Panc1 (cell line): ENCODE data around the gene PPM1F. TPM values are rescaled to one million over a fixed set of nuclear protein-coding genes. Genes with fewer than 3 reads are reported as not detected.

Experiments
- ATAC-seq: fragments of 200-7000 bp; cut with Tn5 transposase; 2 replicates; pipeline ENCODE4 v1.9.1; 2020; ENCODE audit warnings: mild to moderate bottlenecking, moderate library complexity
- BruUV-seq: library from RNA; stranded (reverse); fragments of 400-500 nt; replicated peaks from 2 replicates; lab custom pipeline; 2021; lab: Mats Ljungman, UMichigan
- CTCF ChIA-PET: fragments of 300-600 bp; sonication (Branson Sonifier 250); formaldehyde crosslinking; loops from one replicate; lab custom pipeline; 2022; ENCODE audit warnings: antibody characterized with exemption; lab: Charles Lee
- POLR2A ChIA-PET: fragments of 300-600 bp; sonication (Branson Sonifier 250); formaldehyde crosslinking; loops from one replicate; lab custom pipeline; 2022; ENCODE audit warnings: antibody characterized with exemption; lab: Charles Lee
- DNase-seq: peaks from one replicate; pipeline ENCODE4 v3.0.0-alpha.2; 2010; ENCODE audit warnings: low read depth, low spot score
- H3K27ac ChIP-seq: 2 replicates; pipeline ENCODE4 v1.5.1; 2011; ENCODE audit warnings: mild to moderate bottlenecking, low read length, inconsistent platforms
- H3K27me3 ChIP-seq: fragments of 200-500 bp; sonication (Bioruptor generic); 2 replicates; pipeline ENCODE4 v1.6.0; 2014; ENCODE audit warnings: low read length, inconsistent platforms; ENCODE audit not compliant: control insufficient read depth, insufficient read depth
- H3K36me3 ChIP-seq: fragments of 200-500 bp; sonication (Bioruptor generic); 2 replicates; pipeline ENCODE4 v1.5.1; 2014; ENCODE audit warnings: inconsistent platforms, mild to moderate bottlenecking, low read length, moderate library complexity; ENCODE audit not compliant: control insufficient read depth, insufficient read depth
- H3K4me1 ChIP-seq: 2 replicates; pipeline ENCODE4 v1.5.1; 2011; ENCODE audit warnings: inconsistent platforms, mild to moderate bottlenecking, low read length, moderate library complexity; ENCODE audit not compliant: control insufficient read depth, insufficient read depth
- H3K4me3 ChIP-seq, 2 experiments: 2 replicates each; pipeline ENCODE4 v1.5.1; 2011 to 2012; ENCODE audit warnings: low read depth in 2 of 2, low read length in 2 of 2, mild to moderate bottlenecking in 2 of 2, inconsistent platforms in 1 of 2, moderate library complexity in 1 of 2
- H3K9me3 ChIP-seq: fragments of 200-500 bp; sonication (Bioruptor generic); 2 replicates; pipeline ENCODE4 v1.5.1; 2014; ENCODE audit warnings: low read depth, mild to moderate bottlenecking, inconsistent platforms, low read length, moderate library complexity; ENCODE audit not compliant: control insufficient read depth, insufficient read depth
- POLR2AphosphoS5 ChIP-seq: IDR thresholded peaks from 2 replicates; pipeline ENCODE4 v1.6.1; 2012; ENCODE audit warnings: mild to moderate bottlenecking, low read depth, low read length, moderate library complexity
- SIN3A ChIP-seq: IDR thresholded peaks from 2 replicates; pipeline ENCODE4 v1.6.1; 2012; ENCODE audit warnings: low read depth, mild to moderate bottlenecking, low read length, moderate library complexity, borderline replicate concordance; ENCODE audit not compliant: insufficient read depth
- TCF7L2 ChIP-seq: IDR thresholded peaks from 2 replicates; pipeline ENCODE4 v1.6.1; 2011; ENCODE audit warnings: mild to moderate bottlenecking, low read depth, low read length, inconsistent platforms
- in situ Hi-C: cut with HindIII; loops from 2 replicates; pipeline ENCODE4 v1.10.0; 2016; ENCODE audit warnings: low sequenced_read_pairs, low pct_unique_long_range_greater_than_20kb
- intact Hi-C: fragments of 100-400 bp; cut with micrococcal nuclease; formaldehyde crosslinking; loops from one replicate; pipeline ENCODE4 v1.10.0; 2022; ENCODE audit not compliant: unreplicated experiment
- total RNA-seq: library from RNA; stranded (reverse); gene quantifications from one replicate; pipeline ENCODE4 v1.2.1, GENCODE V29; 2021; ENCODE audit not compliant: unreplicated experiment
- TF ChIP-seq, protein P1 (sequence below), 2 experiments: IDR thresholded peaks; 2 replicates each; pipeline ENCODE4 v1.6.1; 2011 to 2012; ENCODE audit warnings: low read depth in 2 of 2, control low read depth in 1 of 2, low read length in 1 of 2, mild to moderate bottlenecking in 1 of 2, moderate library complexity in 1 of 2; ENCODE audit not compliant: insufficient read depth in 1 of 2
- TF ChIP-seq, protein P2 (sequence below): fragments of 450-650 bp; IDR thresholded peaks from 2 replicates; pipeline ENCODE4 v1.5.1; 2017; ENCODE audit warnings: mild to moderate bottlenecking

The PPM1F gene
- total RNA-seq, 1 experiment from 2014 or later, result 28.9 TPM

DNA sequence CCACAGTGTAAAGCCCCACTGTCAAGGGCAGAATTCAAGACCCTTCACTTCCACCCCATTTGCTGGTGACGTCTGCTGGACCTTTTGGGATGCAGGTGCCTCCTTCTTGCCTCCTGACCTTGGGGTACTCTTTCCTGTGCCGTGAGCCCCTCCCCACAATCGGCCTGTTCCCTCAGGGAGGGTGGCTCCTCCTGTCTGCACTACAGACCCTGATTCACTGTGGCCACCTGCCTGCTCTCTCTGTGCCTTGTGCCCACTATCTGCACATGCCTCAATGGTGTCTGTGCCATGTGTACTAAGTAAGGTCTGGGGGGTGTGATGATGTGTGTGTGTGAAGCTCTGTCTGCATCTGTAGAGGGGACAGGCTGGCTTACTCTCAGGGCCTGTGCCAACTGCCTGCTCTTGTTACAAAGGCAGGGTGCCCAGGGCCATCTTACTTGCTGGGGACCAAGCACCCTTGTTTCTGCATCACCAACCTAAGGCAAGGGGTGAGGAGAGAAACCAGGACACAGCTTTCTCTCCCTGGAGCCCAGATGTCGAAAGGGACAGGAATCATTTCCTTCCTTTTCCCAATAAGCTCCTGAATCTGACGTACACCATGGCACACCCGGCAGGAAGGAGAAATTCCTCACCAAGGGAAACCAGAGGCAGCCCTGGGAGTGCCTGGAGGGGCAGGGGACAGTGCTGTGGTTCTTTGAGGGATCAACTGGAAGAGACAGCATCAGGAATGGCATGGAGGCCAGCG lies 3.7 kb downstream of the PPM1F start:
- H3K4me1 ChIP-seq, result peaks cover 4% of the 10 kb centered on the region; the same call in 1 of the 2 replicates
- POLR2A ChIA-PET, result interaction anchor here (0.5 kb wide), 1 partner anchor 636 kb away, joined by 3 read pairs; no protein-coding TSS in a partner anchor
- TF ChIP-seq, protein P1, sequence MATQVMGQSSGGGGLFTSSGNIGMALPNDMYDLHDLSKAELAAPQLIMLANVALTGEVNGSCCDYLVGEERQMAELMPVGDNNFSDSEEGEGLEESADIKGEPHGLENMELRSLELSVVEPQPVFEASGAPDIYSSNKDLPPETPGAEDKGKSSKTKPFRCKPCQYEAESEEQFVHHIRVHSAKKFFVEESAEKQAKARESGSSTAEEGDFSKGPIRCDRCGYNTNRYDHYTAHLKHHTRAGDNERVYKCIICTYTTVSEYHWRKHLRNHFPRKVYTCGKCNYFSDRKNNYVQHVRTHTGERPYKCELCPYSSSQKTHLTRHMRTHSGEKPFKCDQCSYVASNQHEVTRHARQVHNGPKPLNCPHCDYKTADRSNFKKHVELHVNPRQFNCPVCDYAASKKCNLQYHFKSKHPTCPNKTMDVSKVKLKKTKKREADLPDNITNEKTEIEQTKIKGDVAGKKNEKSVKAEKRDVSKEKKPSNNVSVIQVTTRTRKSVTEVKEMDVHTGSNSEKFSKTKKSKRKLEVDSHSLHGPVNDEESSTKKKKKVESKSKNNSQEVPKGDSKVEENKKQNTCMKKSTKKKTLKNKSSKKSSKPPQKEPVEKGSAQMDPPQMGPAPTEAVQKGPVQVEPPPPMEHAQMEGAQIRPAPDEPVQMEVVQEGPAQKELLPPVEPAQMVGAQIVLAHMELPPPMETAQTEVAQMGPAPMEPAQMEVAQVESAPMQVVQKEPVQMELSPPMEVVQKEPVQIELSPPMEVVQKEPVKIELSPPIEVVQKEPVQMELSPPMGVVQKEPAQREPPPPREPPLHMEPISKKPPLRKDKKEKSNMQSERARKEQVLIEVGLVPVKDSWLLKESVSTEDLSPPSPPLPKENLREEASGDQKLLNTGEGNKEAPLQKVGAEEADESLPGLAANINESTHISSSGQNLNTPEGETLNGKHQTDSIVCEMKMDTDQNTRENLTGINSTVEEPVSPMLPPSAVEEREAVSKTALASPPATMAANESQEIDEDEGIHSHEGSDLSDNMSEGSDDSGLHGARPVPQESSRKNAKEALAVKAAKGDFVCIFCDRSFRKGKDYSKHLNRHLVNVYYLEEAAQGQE (IDR thresholded peaks at IDR 0.05; ENCODE audit: insufficient read depth in 1 of 2, low read depth in 2 of 2, low read length in 1 of 2), result no peak
- no peak for TF ChIP-seq POLR2AphosphoS5
- TF ChIP-seq, protein P2, sequence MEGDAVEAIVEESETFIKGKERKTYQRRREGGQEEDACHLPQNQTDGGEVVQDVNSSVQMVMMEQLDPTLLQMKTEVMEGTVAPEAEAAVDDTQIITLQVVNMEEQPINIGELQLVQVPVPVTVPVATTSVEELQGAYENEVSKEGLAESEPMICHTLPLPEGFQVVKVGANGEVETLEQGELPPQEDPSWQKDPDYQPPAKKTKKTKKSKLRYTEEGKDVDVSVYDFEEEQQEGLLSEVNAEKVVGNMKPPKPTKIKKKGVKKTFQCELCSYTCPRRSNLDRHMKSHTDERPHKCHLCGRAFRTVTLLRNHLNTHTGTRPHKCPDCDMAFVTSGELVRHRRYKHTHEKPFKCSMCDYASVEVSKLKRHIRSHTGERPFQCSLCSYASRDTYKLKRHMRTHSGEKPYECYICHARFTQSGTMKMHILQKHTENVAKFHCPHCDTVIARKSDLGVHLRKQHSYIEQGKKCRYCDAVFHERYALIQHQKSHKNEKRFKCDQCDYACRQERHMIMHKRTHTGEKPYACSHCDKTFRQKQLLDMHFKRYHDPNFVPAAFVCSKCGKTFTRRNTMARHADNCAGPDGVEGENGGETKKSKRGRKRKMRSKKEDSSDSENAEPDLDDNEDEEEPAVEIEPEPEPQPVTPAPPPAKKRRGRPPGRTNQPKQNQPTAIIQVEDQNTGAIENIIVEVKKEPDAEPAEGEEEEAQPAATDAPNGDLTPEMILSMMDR, result no peak
- no peak for TF ChIP-seq SIN3A
- TF ChIP-seq TCF7L2, result no peak
- no peaks in the 10 kb centered on the region for H3K9me3 ChIP-seq
- no peak for DNase-seq
- no peaks in the 10 kb centered on the region; the same call in 1 of the 2 replicates for H3K36me3 ChIP-seq
- BruUV-seq, result no TSS peak
- CTCF ChIA-PET, result interaction anchor here (0.8 kb wide), 1 partner anchor 9 kb away, joined by 3 read pairs; no protein-coding TSS in a partner anchor
- no peak overlapping the region for H3K27ac ChIP-seq
- no peaks in the 10 kb centered on the region for H3K27me3 ChIP-seq
- H3K4me3 ChIP-seq, result no peak overlapping the region
- in situ Hi-C loops, result loop anchor here (25.0 kb wide), 1 partner anchor 137 kb away; no protein-coding TSS in a partner anchor
- ATAC-seq, result no peak
- intact Hi-C loops, result no loop called here

DNA sequence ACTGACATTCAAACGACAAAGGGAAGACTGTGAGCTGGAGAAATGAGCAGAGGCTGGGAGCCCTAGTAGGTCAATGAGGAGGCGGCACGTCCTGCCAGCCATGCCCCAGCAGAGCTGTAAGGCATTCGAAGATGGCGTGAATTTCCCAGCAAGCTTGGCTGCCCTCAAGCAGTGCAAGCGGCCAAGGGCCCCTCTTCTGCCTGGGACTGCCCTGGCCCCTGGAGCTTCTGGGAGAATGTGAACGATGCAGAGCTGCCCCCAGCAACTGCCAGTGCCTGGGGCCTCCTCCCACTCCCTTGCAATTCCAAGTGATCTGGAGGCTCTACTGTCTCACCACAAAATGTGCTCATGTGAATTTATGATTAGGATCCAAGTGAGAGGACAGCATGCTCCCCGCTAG lies 4.3 kb downstream of the PPM1F start:
- ATAC-seq (no peak), DNase-seq (no peak)
- CTCF ChIA-PET, result interaction anchor here (0.8 kb wide), 1 partner anchor 10 kb away, joined by 3 read pairs; no protein-coding TSS in a partner anchor
- Histone ChIP-seq H3K4me1 (peaks cover 4% of the 10 kb centered on the region; the same call in 1 of the 2 replicates), H3K36me3 (no peaks in the 10 kb centered on the region; the same call in 1 of the 2 replicates), H3K9me3 (no peaks in the 10 kb centered on the region), H3K27me3 (no peaks in the 10 kb centered on the region), H3K27ac (no peak overlapping the region), H3K4me3 (no peak overlapping the region)
- intact Hi-C loops (no loop called here), in situ Hi-C loops (loop anchor here (25.0 kb wide), 1 partner anchor 136 kb away; no protein-coding TSS in a partner anchor)
- TF ChIP-seq POLR2AphosphoS5 (no peak), SIN3A (no peak), TCF7L2 (no peak)
- TF ChIP-seq, protein P1 (IDR thresholded peaks at IDR 0.05; ENCODE audit: insufficient read depth in 1 of 2, low read depth in 2 of 2, low read length in 1 of 2), result no peak
- TF ChIP-seq, protein P2, result no peak
- no TSS peak for BruUV-seq
- POLR2A ChIA-PET, result no interaction called here
